Fibroblast of skin of abdomen (primary cell): ENCODE results near the gene ACOXL.

Experiments used
- DNase-seq: peaks from one replicate; pipeline ENCODE4 v3.0.0-alpha.2; 2013

ACOXL gene

DNA sequence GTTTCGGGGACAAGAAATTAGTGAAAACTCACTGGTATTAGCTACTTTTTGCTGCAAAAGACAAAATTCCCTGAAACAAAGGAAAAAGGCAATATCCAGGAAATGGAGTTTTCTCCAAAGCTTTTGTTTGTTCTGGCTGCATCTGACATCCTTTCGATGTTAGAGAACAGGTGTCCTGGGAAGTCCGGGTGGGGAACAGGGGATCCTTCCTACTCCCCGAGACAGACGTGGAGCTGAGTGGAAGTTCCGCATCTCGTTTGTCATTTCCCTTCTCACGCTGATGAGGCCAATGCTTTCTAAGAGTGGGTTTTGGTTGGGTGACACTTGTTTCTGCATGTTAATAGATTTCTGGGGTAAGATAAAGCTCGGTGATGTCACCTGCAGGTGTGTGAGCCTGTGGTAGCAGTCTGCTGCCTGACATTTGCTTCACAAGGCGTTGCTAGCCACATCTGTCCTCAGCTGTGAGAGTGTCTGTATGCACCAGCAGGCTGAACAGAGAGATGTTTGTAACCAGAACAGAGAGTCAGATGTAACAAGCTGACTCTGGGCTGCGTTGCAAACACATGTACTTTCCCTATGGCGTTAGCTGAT is 125.9 kb downstream of the ACOXL start:
- DNase-seq, result no peak

DNA sequence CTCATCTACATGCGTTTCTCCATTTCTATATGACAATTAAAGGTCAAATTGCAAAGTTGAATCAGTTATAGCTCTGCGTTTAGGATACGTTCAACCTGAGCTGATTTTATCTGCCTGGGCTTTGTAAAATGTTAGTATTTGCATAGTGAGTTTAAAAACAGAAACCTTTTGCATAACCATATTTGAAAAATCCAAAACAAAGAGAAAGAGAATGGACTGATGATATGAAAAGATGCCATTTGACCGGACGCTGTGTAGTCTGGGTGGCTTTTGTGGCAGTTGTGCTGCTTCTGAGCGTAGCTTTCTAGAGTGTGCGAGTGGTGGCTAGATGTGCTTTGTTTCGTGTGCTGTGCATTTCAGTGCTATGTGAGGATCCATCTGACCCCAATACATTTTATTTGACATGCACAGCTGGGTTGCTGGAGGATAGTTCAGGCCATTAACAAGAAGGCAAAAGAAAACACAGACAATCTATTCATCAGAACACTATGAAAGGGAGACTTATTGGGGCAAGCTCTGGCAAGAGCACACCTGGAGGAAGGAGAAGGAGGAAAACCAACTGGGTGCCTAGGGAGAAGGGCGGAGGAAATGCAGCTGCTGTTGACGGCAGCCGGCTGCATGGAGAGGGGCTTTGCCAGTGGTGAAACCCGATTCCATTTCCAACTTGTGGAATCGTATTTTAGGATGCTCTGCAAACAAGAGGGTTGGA is 126.8 kb downstream of the ACOXL start:
- no peak for DNase-seq

DNA sequence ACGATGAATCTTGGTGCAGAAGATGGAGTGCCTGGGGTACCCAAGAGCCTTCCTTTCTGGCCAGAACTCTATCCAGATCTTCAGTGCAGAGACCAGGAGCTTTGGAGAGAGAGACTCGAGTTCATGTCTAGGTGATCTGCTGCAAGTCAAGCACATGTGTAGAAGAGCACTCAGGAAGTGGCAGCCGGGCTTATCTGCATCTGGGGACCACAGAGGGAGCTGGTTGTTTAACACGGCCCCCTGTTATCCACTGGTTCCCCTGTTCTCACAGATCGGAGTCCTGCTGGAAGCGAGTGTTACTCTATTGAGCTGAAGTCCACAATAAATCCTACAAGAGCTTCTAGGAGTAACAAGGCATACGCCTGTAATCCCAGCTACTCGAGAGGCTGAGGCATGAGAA is 128.3 kb downstream of the ACOXL start:
- DNase-seq, result no peak

DNA sequence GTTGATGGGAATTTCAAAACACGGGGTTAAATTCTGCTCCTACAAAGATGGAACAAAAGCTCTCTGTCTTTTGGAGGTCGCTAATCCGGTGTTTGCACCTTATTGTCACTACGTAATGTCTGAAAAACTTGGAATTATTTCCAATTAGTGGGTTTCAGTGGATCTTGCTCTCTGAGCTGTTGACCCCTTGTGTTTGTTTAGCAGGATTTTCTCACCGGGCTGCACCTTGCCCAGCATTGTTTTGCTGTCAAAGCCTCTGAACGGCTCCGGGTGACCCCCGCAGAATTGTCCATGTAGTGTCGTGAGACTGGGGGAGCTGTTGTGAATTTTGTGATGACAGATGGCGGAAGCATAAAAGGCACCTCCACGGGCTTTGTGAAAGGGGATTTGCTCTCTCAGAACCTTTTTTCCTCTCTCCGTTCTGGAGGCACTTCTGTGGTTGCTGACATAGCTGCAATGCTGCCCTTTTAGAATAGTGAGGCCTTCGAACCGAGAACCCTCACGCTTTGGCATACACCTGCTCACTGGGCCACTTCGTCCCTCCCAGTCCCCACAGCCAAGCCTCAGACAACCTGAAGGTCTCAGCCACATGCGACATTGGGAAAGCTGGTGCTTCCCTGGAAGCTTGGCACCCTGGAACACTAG is 129.4 kb downstream of the ACOXL start:
- no peak for DNase-seq

DNA sequence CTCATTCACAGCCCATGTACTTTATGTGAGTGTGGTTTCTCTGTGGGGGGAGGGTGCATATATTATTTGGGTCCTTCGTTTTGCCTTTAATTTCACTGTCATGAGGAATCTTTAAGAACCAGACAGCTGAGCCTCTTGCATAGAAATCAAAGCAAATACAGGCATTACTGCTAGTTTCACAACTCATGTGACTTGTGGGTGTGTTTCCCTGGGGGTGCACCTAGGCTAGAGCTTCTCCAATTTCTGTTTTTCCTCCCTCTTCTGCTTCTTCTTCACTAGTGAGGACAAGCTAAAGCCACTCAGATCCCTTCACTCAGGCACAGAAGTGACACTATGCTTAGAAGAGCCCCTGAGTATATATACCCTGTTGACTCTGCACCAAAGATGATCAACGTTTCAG is 131.4 kb downstream of the ACOXL start:
- no peak for DNase-seq

DNA sequence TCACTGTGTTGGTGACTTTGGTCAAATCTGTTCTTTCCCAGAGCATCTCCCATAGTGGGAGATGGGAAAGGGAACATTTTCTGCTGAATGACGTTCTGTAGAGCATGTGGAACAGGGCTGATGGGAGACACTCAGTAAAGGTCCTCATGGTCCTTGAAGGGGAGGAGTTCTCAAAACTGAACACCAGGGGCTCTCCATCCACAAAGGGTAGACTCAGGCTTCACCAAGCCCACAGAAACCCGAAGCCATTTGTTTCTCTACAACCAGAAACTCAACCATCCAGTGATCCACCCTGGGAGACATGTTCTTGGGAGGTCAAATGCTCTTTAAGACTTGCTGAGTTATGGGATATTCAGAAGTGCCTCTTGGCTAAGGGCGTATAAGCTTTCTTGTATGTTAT is 131.8 kb downstream of the ACOXL start:
- DNase-seq, result no peak

DNA sequence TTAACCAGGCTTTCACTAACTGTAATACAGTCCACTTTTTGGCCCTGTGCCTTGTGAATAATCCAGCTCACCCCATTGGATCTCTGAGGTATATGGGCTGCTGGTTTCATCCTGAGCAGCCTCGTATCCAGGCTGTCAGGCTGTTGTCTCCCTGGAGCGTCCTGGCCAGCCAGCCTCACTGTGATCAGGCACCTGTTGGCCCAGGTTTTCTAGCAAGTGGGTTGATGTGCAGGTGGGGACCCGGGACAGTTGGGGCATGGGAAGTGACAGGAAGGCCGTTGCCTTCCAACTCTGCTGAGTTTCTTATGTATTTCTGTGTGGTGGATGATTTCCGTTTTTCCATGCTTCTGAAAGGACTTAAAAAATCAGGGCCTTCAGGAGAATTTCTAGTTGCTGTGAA is 132.4 kb downstream of the ACOXL start:
- DNase-seq, result no peak

DNA sequence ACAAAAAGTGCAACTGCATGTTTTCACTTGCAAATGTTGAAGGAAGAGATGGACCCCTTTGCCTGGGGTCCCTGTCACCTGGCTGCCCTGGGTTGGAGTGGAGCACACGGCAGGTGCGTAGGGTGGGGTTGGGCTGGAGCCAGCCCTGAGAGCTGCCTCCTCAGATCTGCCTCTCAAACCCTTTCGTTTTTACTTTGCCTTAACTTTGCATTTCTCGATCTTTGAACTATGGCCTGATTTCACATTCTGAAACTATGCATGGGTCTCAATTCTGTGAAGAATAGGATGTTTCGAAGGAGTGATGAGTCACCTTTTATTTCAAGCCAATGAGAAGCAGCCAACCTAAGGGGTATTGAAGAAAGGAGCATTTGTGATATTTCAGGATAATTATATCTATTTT is 132.8 kb downstream of the ACOXL start:
- no peak for DNase-seq

DNA sequence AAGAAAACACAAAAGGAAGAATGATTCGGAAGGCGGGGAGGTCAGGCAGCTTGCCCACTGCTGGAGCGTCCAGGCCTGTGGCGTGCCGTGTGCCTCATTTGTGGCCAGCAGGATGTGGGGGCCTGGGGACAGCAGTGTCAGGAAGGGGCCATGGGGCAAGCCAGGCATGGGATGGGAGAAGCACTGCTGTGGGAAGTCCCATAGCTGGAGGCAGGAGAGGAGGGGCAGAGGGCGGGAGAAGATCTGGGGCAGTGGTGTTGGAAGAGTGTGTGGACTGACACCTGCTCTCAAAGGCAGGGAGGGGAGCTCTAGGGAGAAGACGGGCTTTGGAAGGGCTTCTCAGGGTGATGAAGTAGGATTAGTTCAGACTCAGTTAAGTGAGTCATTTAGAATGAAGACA is 133.7 kb downstream of the ACOXL start:
- no peak for DNase-seq

DNA sequence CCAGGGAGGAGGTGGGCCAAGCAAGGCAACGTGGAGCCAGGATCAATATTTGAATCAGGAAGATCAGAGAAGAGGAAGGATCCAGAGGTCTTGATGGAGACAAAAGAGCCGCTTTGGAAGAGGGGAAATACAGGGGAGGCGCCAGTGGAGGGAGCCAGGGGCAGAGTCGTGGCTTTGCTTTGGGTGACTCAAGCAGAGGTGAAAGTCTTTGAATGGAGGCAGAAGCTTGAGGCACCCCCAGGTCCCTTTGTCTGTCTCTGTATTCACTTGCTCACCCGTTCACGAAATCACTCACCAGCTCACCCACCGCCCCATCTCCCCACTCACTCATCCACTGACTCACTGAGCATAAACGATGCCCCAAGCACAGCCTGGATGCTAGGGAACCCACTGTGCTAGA is 134.1 kb downstream of the ACOXL start:
- DNase-seq, result no peak

DNA sequence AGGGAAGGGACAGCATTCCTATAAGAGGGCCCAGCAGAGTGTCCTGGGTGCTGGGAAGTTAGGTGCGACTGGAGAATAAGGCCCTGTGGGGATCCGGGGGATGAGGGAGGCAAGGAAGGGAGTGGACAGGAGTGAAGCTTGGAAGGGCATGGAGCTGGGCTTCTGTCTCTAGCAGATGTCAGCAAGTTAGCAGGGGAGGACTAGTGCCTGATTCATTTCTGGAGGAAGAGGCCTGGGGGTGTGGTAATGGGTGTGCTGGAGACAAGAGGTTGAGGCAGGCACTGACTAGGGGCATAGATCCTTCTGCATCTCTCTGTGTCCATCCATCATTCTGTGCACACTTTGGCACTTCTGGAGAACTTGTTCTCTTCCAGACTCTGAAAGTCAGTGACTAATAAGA is 134.7 kb downstream of the ACOXL start:
- DNase-seq, result no peak

DNA sequence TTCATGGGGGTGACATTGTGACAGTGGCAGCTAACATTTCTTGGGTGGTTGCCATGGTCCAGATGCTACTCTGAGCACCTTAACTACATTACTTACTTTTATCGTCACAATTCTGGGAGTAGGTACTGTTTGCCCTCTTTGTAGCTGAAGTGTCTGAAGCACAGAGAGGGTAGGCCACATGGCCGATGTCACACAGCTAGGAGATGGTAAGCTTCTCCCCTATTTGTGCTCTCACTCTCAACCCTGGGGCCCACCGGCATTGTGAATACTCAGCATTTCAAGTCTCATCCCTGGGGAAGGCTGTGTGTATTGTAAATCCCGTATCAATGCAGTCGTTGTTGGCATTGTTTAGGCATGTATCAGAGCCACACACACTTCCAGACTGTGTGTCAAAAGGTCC is 136.6 kb downstream of the ACOXL start:
- DNase-seq, result no peak

DNA sequence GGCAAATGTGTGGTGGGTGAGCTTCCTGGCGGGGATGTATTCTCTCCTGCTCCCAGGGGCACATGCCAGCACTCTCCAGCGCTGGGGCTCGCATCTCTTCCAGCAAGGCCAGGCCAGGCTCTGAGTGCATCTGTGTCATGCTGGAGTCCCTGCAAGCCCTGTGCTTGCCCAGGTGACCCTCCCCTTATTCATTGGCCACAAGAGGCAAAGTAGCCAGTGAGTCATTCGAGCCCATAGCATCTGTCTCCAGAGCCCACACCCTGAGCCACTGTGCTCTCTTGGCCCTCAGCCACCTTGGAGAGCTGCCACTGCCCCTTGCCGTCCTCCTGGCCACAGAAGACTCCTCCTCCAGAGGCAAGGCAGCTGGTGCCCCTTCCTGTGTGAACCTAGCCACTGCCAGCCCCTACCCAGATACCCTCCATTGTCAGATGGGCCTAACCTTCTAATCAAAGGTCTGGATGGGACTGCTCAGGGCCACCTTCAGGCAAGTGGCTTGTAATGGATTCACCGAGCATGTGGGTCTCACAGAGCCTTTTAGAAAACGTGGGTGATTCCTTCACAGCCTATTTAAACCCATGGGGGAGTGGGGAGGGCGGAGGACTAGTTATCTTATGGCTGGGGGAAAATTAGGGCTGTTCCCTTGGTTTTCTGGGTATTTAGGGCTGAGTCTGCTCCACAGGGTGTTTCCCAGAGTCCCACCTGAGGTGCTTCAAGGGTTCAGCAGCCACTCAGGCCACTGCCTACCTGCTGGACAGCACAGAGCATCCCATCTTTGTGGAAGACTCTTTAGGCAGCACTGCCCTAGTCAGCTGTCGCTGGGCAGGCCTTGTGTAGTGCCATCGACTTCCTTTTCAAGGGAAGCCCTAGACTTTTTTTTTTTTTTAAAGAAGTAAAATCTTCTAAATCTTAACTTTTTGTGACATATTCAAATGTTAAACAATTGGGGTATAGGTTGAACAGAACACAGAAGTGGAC is 137.4 kb downstream of the ACOXL start:
- no peak for DNase-seq

DNA sequence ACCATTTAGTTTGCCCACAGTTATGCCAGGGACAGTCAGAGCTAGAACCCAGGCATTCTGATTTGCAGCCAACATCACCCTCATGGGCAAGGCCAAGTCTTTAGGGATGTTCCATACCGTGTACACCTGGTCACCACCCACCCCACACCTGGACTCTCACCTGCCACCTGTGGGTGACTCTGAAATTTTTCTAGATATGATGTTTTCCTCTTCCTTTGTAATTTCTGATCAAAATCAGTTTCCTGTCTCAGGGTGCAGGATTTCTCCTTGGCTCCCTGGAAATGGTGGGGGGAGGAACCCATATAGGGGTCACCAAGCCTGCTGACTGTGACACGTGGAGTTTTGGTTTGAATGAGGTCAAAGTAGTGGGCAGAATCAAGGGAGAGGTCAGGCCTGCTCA is 138.2 kb downstream of the ACOXL start:
- no peak for DNase-seq

DNA sequence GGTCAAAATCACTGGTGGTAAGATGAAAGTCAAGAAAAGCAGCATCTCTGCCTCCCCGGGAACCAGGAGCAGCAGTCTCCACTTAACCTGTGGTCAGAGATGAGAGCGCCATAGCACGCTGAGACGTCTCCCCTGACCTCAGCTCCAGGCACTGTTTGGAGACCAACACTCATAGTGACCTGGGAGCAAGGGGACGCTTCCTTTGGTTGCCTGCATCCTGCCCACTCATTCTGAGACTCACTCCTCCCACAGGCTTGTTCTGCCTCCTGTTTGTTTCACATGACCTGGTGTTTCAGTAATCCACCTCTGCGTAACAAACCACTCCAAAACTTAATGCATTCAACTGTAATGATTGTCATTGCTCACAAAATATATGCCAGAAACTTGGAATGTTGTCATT is 139.3 kb downstream of the ACOXL start:
- DNase-seq, result no peak

DNA sequence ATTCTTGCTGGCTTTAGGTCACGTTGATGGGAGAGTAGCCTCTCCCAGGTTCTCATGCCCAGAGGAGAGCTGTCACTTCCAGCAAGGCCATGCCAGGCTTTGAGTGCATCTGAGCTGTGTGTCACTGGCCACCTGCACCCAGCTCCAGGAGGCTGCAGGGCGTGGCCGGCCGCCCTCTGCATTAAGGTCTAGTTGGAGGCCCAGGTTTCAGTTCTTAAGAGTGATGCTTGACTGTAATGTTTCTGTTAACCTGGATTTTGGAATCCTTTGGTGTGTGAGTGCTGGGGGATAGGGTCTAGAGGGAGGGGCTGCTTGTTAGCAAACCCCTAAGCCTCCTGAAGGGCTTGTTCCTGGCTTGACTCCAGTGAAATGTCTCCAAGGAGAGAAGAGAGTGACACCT is 140.1 kb downstream of the ACOXL start:
- DNase-seq, result no peak

DNA sequence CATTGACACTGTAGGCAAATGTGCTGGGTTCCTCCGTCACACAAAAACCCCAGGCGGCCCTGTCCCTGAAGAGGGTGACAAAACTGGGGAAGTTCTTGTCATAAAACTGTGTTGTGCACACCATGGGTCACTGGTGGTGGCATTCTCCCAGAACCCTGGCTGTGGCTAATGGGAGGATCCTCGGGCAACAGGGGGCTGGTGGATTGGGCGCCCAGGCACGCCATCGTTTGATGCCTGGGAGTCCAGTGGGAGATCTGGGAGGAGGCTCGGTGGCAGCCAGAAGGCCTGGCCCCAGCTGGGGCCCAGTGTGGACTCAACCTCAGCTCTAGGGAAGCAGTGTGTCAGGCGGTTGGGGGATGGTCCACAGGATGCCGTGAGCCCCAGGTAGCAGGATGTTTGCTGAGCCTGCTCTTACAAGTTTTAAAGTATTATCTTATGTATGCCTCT is 140.7 kb downstream of the ACOXL start:
- no peak for DNase-seq

DNA sequence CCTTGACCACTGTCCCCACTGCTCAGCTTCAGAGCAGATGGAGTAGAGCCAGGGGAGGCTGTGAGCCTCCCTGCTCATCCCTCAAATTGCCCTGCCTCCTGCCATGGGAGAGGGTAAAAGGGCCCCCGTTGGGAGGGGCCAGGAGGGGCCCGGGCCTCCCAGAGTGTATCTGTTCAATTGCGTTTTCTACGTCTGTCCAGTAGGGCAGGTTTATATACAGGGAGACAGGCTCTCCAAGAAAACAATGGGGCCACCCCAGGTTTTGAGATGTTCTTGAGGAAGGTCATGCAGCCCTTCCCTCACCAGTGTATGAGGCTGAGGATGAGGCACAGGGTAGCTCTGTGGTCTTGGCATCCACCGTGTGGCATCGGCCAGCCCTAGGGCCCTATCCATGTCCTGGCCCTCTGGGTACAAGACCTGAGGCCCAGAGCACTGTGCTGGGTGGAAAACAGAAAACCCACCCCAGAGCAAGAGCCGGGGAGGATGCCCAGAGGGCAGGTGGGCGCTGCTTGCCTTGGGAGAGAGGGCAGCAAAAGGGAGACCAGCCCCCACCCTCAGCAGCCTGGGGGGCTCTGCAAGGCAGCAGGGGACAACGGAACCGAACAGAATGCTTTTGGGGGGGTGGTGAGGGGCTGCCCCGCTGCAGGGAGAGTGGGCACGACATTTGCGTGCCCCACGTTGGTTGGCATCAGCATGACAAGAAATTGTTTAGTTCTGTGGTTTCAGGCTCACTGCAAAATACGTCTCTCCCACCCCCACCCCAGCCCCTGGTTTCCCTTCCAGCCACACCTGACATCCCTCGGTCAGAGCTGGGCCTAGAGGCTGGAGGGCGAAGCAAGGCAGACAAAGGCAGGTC is 141.5 kb downstream of the ACOXL start:
- no peak for DNase-seq

DNA sequence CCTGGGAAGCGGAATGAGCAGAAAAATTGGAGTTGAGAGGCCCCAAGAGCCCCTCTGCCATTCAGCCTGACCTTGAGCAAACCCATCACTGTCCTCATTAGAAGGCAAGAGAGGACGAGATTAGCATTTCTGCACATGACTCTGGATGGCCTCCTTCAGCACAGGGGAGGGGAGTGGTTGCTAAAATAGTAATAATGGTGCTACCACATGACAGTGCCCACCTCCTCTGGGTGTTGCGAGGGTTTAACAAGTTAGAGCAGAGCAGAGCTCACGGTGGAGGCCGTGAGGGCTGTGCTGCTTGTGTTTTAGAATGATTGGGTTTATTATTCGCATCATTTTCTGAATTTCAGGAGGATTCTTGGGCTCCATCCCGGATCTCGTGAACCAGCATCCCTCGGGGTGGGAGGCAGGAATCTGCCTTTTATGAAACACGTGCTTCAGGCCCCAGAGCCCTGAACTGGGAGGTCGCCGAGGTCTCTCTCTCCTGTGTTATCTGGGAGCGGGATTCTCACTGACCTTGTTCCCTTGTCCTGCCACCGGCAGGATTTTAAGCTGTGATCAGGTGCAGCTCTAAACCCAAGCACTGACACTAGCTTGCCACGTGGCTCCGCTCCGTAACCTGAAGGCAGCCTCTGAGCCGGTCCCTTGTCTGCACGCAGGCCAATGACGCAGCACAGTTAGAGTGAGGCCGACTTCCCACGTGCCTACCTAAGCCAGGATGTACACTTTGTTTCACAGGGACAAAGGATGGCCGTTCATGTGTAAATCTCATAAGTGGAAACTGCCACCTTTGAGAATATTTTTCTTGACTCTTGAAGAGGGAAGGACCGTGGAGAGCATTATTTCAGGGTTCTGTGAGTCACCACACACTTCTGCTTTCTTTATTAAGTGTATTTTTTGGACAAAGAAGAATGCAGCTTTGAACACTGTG is 142.3 kb downstream of the ACOXL start:
- DNase-seq, result no peak

DNA sequence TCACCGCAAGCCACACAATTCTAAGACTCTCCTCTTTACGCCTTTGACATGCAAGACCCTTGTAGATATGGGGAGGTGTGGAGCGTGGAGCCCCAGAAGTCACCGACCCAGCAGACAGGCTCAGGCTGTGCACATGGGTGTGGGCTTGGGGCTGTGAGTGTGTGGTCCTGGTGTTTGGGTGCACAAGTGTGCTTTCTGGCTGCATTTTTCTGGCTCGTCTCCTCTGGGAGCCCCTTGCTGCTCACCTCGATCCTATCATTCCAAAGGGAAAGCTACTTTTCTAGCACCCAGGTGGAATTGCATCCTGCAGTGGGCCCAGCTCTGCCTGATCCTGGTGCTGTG is 143.0 kb downstream of the ACOXL start:
- no peak for DNase-seq
